Measurements from ENCODE around the gene PUDP. TPM values are rescaled to one million over a fixed set of nuclear protein-coding genes. Genes with fewer than 3 reads are reported as not detected.

The PUDP gene
- polyA plus RNA-seq, 1 donor from 2014 or later = 18.2 TPM

DNA sequence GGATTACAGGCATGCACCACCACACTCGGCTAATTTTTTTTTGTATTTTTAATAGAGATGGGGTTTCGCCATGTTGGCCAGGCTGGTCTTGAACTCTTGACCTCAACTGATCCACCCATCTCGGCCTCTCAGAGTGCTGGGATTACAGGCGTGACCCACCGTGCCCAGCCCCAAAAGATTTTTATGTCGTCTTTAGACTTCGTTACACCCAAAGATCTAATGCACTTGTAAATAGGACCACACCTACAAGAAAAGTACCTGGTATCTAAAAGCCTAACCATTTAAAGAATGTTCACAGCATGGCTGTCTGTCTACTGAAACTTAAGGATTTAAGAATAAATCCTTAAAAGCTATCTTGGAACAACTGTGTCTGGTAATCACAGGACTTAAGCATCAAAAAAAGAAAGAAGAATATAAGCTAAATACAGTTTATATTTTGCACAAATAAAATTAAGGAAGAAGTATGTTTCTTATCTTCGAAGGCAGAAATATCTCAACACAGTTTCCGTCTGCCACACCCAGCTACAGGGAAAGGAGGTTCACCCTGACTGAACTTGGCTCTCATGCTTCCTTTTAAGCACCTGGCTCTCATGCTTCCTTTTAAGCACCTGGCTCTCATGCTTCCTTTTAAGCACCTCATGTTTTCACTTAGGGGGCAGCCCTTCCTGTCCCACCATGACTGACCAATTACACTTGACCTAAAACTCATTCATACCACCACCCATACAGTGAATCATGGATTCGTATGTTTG lies 92.4 kb downstream of the PUDP start:
- Histone ChIP-seq H4K20me1 (ENCODE audit: insufficient read depth) (no peaks in the 10 kb centered on the region), H3F3A (ENCODE audit: insufficient read depth, low read length, poor library complexity, severe bottlenecking) (no peaks in the 10 kb centered on the region), H3K36me3 (ENCODE audit: insufficient read depth, low read length) (no peaks in the 10 kb centered on the region), H3K9me2 (ENCODE audit: insufficient read depth, low read length) (no peaks in the 10 kb centered on the region), H3K9me3 (ENCODE audit: low read length) (no peaks in the 10 kb centered on the region), H3K27me3 (ENCODE audit: insufficient read depth, low read depth, low read length) (no peaks in the 10 kb centered on the region), H3K79me2 (replicated peaks; ENCODE audit: insufficient read depth, low read length) (no peaks in the 10 kb centered on the region), H3K4me2 (ENCODE audit: low read length) (no peak overlapping the region), H3K27ac (ENCODE audit: low read length) (no peak overlapping the region), H2AFZ (ENCODE audit: low read depth, low read length) (no peak overlapping the region), H3K4me3 (ENCODE audit: low read length) (no peak overlapping the region), H3K9ac (ENCODE audit: low read length) (no peak overlapping the region)
- TF ChIP-seq RAD21 (conservative IDR thresholded peaks at IDR 0.05) = no peak
- TF ChIP-seq SMC3 (conservative IDR thresholded peaks at IDR 0.05; ENCODE audit: poor library complexity) = no peak
- no peak for TF ChIP-seq POLR2AphosphoS5 (IDR thresholded peaks at IDR 0.05)

DNA sequence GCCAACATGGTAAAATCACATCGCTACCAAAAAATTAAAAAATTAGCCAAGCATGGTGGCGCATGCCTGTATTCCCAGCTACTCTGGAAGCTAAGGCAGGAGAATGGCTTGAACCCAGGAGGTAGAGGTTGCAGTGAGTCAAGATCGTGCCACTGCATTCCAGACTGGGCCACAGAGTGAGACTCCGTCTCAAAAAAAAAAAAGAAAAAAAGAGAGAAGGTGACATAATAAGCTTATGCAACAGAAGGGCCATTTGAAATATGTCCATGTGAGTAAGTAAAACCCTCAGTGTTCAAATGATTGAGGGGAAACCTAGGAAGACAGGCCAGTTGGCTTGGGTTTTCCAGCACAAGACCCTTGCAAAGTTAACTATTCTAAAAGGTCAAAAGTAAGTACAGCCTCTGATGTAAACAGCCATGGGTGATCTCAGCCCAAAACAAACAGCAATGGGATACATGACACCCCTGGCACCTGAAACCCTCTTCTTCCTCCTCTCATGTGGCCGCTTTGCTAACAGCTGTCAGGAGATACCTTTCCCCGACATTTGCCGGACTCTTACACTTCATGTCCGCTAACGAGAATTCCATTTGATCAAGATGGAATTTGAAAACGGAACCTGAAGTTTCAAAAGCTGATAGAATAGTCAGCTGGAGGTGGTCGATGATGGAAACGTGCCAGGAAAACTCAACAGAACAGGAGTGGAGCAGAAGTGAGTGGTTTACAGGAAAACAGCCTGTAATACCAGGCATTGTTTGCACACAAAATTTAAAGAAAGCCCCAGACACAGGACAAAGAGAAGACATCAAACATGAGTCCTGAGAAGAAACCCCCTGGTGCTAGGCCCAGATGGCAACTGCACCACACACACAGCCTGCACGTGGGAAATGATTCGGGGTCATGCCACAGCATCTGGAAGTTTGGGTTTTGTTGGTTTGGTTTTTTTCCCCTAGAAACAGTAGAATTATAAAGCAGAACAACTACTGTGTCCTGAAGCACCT lies 93.4 kb downstream of the PUDP start:
- Histone ChIP-seq H3K4me2 (ENCODE audit: low read length) (no peak overlapping the region), H3K4me3 (ENCODE audit: low read length) (no peak overlapping the region), H2AFZ (ENCODE audit: low read depth, low read length) (no peak overlapping the region), H3K36me3 (ENCODE audit: insufficient read depth, low read length) (no peaks in the 10 kb centered on the region), H3K9me2 (ENCODE audit: insufficient read depth, low read length) (no peaks in the 10 kb centered on the region), H3K9ac (ENCODE audit: low read length) (no peak overlapping the region), H3K9me3 (ENCODE audit: low read length) (no peaks in the 10 kb centered on the region), H3K79me2 (replicated peaks; ENCODE audit: insufficient read depth, low read length) (no peaks in the 10 kb centered on the region), H3K27ac (ENCODE audit: low read length) (no peak overlapping the region), H4K20me1 (ENCODE audit: insufficient read depth) (no peaks in the 10 kb centered on the region), H3F3A (ENCODE audit: insufficient read depth, low read length, poor library complexity, severe bottlenecking) (no peaks in the 10 kb centered on the region), H3K27me3 (ENCODE audit: insufficient read depth, low read depth, low read length) (no peaks in the 10 kb centered on the region)
- no peak for TF ChIP-seq POLR2AphosphoS5 (IDR thresholded peaks at IDR 0.05)
- no peak for TF ChIP-seq RAD21 (conservative IDR thresholded peaks at IDR 0.05)
- no peak for TF ChIP-seq SMC3 (conservative IDR thresholded peaks at IDR 0.05; ENCODE audit: poor library complexity)
- no peak for TF ChIP-seq MXI1 (conservative IDR thresholded peaks at IDR 0.05; ENCODE audit: poor library complexity, severe bottlenecking)
- no peak for TF ChIP-seq REST (IDR thresholded peaks at IDR 0.05; ENCODE audit: borderline replicate concordance)
- TF ChIP-seq EP300 (conservative IDR thresholded peaks at IDR 0.05; ENCODE audit: poor library complexity, severe bottlenecking) = no peak
- TF ChIP-seq TAF1 (IDR thresholded peaks at IDR 0.05; ENCODE audit: low read depth) = no peak
- no peak for TF ChIP-seq EZH2 (IDR thresholded peaks at IDR 0.05; ENCODE audit: borderline replicate concordance, insufficient read depth, low read length, poor library complexity, severe bottlenecking)
- no peak for TF ChIP-seq CTCF (IDR thresholded peaks at IDR 0.05; ENCODE audit: poor library complexity, severe bottlenecking)

Data from neural cell (in vitro differentiated cells).